CD4-positive, alpha-beta T cell (primary cell): ENCODE data around the gene FAT1. TPM values are rescaled to one million over a fixed set of nuclear protein-coding genes. Genes with fewer than 3 reads are reported as not detected.

Experiments used
- ATAC-seq: fragments of 200-7000 bp; cut with Tn5 transposase; one replicate; pipeline ENCODE4 v1.10.0; 2022; ENCODE audit warnings: mild to moderate bottlenecking; ENCODE audit not compliant: poor library complexity
- CTCF ChIA-PET: fragments of 350-600 bp; sonication (Branson Sonifier 250); formaldehyde crosslinking; loops from one replicate; lab custom pipeline; 2021; ENCODE audit warnings: antibody characterized with exemption, inconsistent platforms; lab: Charles Lee
- POLR2A ChIA-PET: fragments of 350-600 bp; sonication (Branson Sonifier 250); formaldehyde crosslinking; loops from one replicate; lab custom pipeline; 2021; ENCODE audit warnings: antibody characterized with exemption, inconsistent platforms; lab: Charles Lee
- DNase-seq, 14 experiments: peaks; one replicate each; pipeline ENCODE4 v3.0.0-alpha.2; 2013 to 2020; ENCODE audit warnings: mixed read lengths in 2 of 14
- H3K27ac ChIP-seq, 2 donors: one replicate each; pipeline versions ENCODE4 v1.5.1 to v1.7.0; 2013; ENCODE audit warnings: low read length in 2 of 2, low read depth in 1 of 2, mild to moderate bottlenecking in 1 of 2
- H3K27me3 ChIP-seq, 2 experiments: 1 replicate in 1 of 2; 2 replicates in 1 of 2; pipeline versions ENCODE4 v1.6.1 to v1.7.0; 2013; ENCODE audit warnings: low read length in 2 of 2, control low read depth in 1 of 2, mild to moderate bottlenecking in 1 of 2, moderate library complexity in 1 of 2; ENCODE audit not compliant: insufficient read depth in 2 of 2, control insufficient read depth in 1 of 2
- H3K36me3 ChIP-seq: one replicate; pipeline ENCODE4 v1.6.1; 2013; ENCODE audit warnings: low read length, control low read depth; ENCODE audit not compliant: insufficient read depth
- H3K4me1 ChIP-seq: one replicate; pipeline ENCODE4 v1.6.1; 2013; ENCODE audit warnings: low read length, control low read depth; ENCODE audit not compliant: insufficient read depth
- H3K4me3 ChIP-seq: one replicate; pipeline ENCODE4 v1.5.1; 2013; ENCODE audit warnings: mild to moderate bottlenecking, low read length, moderate library complexity
- H3K9me3 ChIP-seq, 2 experiments: 1 replicate in 1 of 2; 2 replicates in 1 of 2; pipeline versions ENCODE4 v1.6.1 to v1.7.0; 2013; ENCODE audit warnings: low read length in 2 of 2, mild to moderate bottlenecking in 2 of 2, control low read depth in 1 of 2, moderate library complexity in 1 of 2; ENCODE audit not compliant: control insufficient read depth in 1 of 2, insufficient read depth in 1 of 2
- H3K27ac Mint-ChIP-seq: one replicate; pipeline ENCODE4 v1.8.0; 2020; ENCODE audit warnings: mixed read lengths
- H3K27me3 Mint-ChIP-seq: one replicate; pipeline ENCODE4 v1.8.0; 2021; ENCODE audit warnings: mixed read lengths
- H3K36me3 Mint-ChIP-seq: one replicate; pipeline ENCODE4 v1.8.0; 2021; ENCODE audit warnings: low read depth, mixed read lengths
- H3K4me1 Mint-ChIP-seq: one replicate; pipeline ENCODE4 v1.8.0; 2021; ENCODE audit warnings: low read depth, mixed read lengths
- H3K4me3 Mint-ChIP-seq: one replicate; pipeline ENCODE4 v1.8.0; 2020; ENCODE audit warnings: mild to moderate bottlenecking, mixed read lengths
- H3K9me3 Mint-ChIP-seq: one replicate; pipeline ENCODE4 v1.8.0; 2020; ENCODE audit warnings: mixed read lengths
- CTCF ChIP-seq: fragments of 200-600 bp; IDR thresholded peaks from one replicate; pipeline ENCODE4 v1.8.0; 2022; ENCODE audit warnings: antibody characterized with exemption, mild to moderate bottlenecking
- intact Hi-C, 2 experiments: fragments of 100-400 bp; cut with DNase I in 1 of 2; cut with micrococcal nuclease in 1 of 2; formaldehyde crosslinking; loops; one replicate each; pipeline versions ENCODE4 v1.15.1 to v1.9.0; 2023 to 2025; cut with DNase I, micrococcal nuclease
- total RNA-seq, 174 experiments: library from RNA in 2 of 174; stranded (reverse) in 2 of 174; gene quantifications; one replicate each; pipeline ENCODE4 v1.2.3 and lab custom pipeline; 2021 to 2026

Gene FAT1
- total RNA-seq, 2 experiments from 2014 or later: 0.03 TPM; not detected in 1

GRCh38 chr4:186724058-186724863 lies 605 bp upstream of the FAT1 start:
- Histone ChIP-seq H3K4me1 (peaks cover 3% of the 10 kb centered on the region), H3K27ac (no peak overlapping the region), H3K36me3 (no peaks in the 10 kb centered on the region), H3K9me3 (peaks cover 0 to 28% of the 10 kb centered on the region in 2 experiments), H3K27me3 (peaks cover 46 to 64% of the 10 kb centered on the region in 2 experiments), H3K4me3 (no peak overlapping the region)
- Mint-ChIP-seq H3K9me3 (peaks cover 3% of the 10 kb centered on the region), H3K36me3 (no peaks in the 10 kb centered on the region), H3K27me3 (peaks cover 44% of the 10 kb centered on the region), H3K4me3 (peak overlapping the region; percentile 59), H3K4me1 (peaks cover 28% of the 10 kb centered on the region), H3K27ac (no peak overlapping the region)
- no peak for TF ChIP-seq CTCF
- ChIA-PET CTCF (no interaction called here), POLR2A (no interaction called here)
- intact Hi-C loops: no loop called here
- DNase-seq (no peak), ATAC-seq (no peak)

- Mint-ChIP-seq H3K27ac (no peak overlapping the region), H3K9me3 (peaks cover 5% of the 10 kb centered on the region), H3K4me1 (peaks cover 28% of the 10 kb centered on the region), H3K4me3 (peak overlapping the region; percentile 42), H3K27me3 (peaks cover 30% of the 10 kb centered on the region), H3K36me3 (no peaks in the 10 kb centered on the region)
- H3K27ac ChIP-seq: no peak overlapping the region
- H3K9me3 ChIP-seq: peaks cover 0 to 38% of the 10 kb centered on the region in 2 experiments
- no peak for ATAC-seq
- no peak overlapping the region for H3K4me3 ChIP-seq
- POLR2A ChIA-PET: no interaction called here
- H3K4me1 ChIP-seq: peaks cover 3% of the 10 kb centered on the region
- H3K27me3 ChIP-seq: peaks cover 36 to 54% of the 10 kb centered on the region in 2 experiments
- CTCF ChIA-PET: no interaction called here
- no peak for DNase-seq
- H3K36me3 ChIP-seq: no peaks in the 10 kb centered on the region
- intact Hi-C loops: no loop called here
- no peak for TF ChIP-seq CTCF
These were observed 812 bp downstream of the FAT1 start for GRCh38 chr4:186722796-186723291.

GRCh38 chr4:186719925-186720694 lies 3.5 kb downstream of the FAT1 start:
- H3K9me3 ChIP-seq: peaks cover 0 to 26% of the 10 kb centered on the region in 2 experiments
- H3K4me1 Mint-ChIP-seq: peaks cover 11% of the 10 kb centered on the region
- ATAC-seq (no peak), DNase-seq (no peak)
- no peak overlapping the region for H3K27ac Mint-ChIP-seq
- TF ChIP-seq CTCF: no peak
- peaks cover 16 to 29% of the 10 kb centered on the region in 2 experiments for H3K27me3 ChIP-seq
- no peak overlapping the region for H3K4me3 Mint-ChIP-seq
- peaks cover 6% of the 10 kb centered on the region for H3K27me3 Mint-ChIP-seq
- H3K4me1 ChIP-seq: no peaks in the 10 kb centered on the region
- ChIA-PET CTCF (no interaction called here), POLR2A (no interaction called here)
- H3K36me3 Mint-ChIP-seq: no peaks in the 10 kb centered on the region
- no peak overlapping the region for H3K4me3 ChIP-seq
- peaks cover 8% of the 10 kb centered on the region for H3K9me3 Mint-ChIP-seq
- intact Hi-C loops: no loop called here
- no peaks in the 10 kb centered on the region for H3K36me3 ChIP-seq
- H3K27ac ChIP-seq: no peak overlapping the region
